Tibial nerve (tissue), 4 donors: ENCODE results near the gene DLX5.

Source experiments
- CTCF ChIP-seq, 5 experiments: fragments of 200-600 bp in 3 of 5; fragments of 450-650 bp in 2 of 5; sonication (generic) in 3 of 5; IDR thresholded peaks; one replicate each; pipeline ENCODE4 v1.5.1; 2016 to 2019; ENCODE audit warnings: antibody characterized with exemption in 5 of 5, mild to moderate bottlenecking in 3 of 5, moderate library complexity in 2 of 5
- EP300 ChIP-seq, 2 donors: sonication (generic); formaldehyde crosslinking; IDR thresholded peaks; one replicate each; pipeline ENCODE4 v1.6.1; 2017; ENCODE audit warnings: antibody characterized with exemption in 2 of 2, mild to moderate bottlenecking in 1 of 2
- POLR2A ChIP-seq, 2 donors: fragments of 450-650 bp; IDR thresholded peaks; one replicate each; pipeline ENCODE4 v1.6.1; 2017; ENCODE audit warnings: antibody characterized with exemption in 2 of 2, mild to moderate bottlenecking in 2 of 2, moderate library complexity in 2 of 2

- TF ChIP-seq CTCF (IDR thresholded peaks at IDR 0.05) = no peak
- no peak for TF ChIP-seq POLR2A (IDR thresholded peaks at IDR 0.05)
- no peak for TF ChIP-seq EP300 (IDR thresholded peaks at IDR 0.05)
Observed at GRCh38 chr7:96976106-96976505, 48.5 kb downstream of the DLX5 start.
